NT2/D1 (cell line): ENCODE data around the gene PLCG2.

Experiments used
- YY1 ChIP-seq: IDR thresholded peaks from 2 replicates; pipeline ENCODE4 v1.6.1; 2011; ENCODE audit not compliant: insufficient read length, insufficient read depth
- ZNF274 ChIP-seq: IDR thresholded peaks from 2 replicates; pipeline ENCODE4 v1.6.1; 2011; ENCODE audit warnings: mild to moderate bottlenecking, low read depth, low read length

GRCh38 chr16:81939164-81940056 lies 160.3 kb downstream of the PLCG2 start:
- TF ChIP-seq YY1 (no peak), ZNF274 (no peak)
